H1 (cell line): ENCODE results near the gene CD300LB. TPM values are rescaled to one million over a fixed set of nuclear protein-coding genes. Genes with fewer than 3 reads are reported as not detected.

Source experiments
- GTF2F1 ChIP-seq: IDR thresholded peaks from 2 replicates; pipeline ENCODE4 v1.6.1; 2012; ENCODE audit warnings: low read depth, low read length, improper control_type of control experiment, borderline replicate concordance
- polyA plus RNA-seq, 7 experiments: library from polyadenylated mRNA; depleted of rRNA in 3 of 7; stranded (reverse) in 5 of 7; unstranded in 2 of 7; fragments of >200 nt in 5 of 7; fragments of 200-250 nt in 2 of 7; gene quantifications; 1 replicate in 5 of 7; 2 replicates in 1 of 7; 4 replicates in 1 of 7; pipeline versions ENCODE4 v1.2.1 to v1.2.3, GENCODE V29; 2011 to 2013; ENCODE audit warnings: missing spikeins in 2 of 7, mixed read lengths in 2 of 7
- total RNA-seq: library from RNA; stranded (reverse); fragmentation: NEBNext Ultra II Directional; extraction: Animal tissue kit (Norgen Biotek cat#: 25700); gene quantifications from 2 replicates; pipeline ENCODE4 v1.2.1, GENCODE V29; 2021
- TF ChIP-seq, protein P1 (sequence below): fragments of 300-600 bp; sonication (generic); IDR thresholded peaks from 2 replicates; pipeline ENCODE4 v1.7.1; 2012; ENCODE audit warnings: low read length, moderate library complexity, mild to moderate bottlenecking, inconsistent platforms; ENCODE audit not compliant: insufficient replicate concordance

Gene CD300LB
- total and polyA plus RNA-seq, 2 of the 8 experiments (the other 6 are each of a cell fraction or from before 2014, with no cell fraction given) = not detected

- TF ChIP-seq, protein P1, sequence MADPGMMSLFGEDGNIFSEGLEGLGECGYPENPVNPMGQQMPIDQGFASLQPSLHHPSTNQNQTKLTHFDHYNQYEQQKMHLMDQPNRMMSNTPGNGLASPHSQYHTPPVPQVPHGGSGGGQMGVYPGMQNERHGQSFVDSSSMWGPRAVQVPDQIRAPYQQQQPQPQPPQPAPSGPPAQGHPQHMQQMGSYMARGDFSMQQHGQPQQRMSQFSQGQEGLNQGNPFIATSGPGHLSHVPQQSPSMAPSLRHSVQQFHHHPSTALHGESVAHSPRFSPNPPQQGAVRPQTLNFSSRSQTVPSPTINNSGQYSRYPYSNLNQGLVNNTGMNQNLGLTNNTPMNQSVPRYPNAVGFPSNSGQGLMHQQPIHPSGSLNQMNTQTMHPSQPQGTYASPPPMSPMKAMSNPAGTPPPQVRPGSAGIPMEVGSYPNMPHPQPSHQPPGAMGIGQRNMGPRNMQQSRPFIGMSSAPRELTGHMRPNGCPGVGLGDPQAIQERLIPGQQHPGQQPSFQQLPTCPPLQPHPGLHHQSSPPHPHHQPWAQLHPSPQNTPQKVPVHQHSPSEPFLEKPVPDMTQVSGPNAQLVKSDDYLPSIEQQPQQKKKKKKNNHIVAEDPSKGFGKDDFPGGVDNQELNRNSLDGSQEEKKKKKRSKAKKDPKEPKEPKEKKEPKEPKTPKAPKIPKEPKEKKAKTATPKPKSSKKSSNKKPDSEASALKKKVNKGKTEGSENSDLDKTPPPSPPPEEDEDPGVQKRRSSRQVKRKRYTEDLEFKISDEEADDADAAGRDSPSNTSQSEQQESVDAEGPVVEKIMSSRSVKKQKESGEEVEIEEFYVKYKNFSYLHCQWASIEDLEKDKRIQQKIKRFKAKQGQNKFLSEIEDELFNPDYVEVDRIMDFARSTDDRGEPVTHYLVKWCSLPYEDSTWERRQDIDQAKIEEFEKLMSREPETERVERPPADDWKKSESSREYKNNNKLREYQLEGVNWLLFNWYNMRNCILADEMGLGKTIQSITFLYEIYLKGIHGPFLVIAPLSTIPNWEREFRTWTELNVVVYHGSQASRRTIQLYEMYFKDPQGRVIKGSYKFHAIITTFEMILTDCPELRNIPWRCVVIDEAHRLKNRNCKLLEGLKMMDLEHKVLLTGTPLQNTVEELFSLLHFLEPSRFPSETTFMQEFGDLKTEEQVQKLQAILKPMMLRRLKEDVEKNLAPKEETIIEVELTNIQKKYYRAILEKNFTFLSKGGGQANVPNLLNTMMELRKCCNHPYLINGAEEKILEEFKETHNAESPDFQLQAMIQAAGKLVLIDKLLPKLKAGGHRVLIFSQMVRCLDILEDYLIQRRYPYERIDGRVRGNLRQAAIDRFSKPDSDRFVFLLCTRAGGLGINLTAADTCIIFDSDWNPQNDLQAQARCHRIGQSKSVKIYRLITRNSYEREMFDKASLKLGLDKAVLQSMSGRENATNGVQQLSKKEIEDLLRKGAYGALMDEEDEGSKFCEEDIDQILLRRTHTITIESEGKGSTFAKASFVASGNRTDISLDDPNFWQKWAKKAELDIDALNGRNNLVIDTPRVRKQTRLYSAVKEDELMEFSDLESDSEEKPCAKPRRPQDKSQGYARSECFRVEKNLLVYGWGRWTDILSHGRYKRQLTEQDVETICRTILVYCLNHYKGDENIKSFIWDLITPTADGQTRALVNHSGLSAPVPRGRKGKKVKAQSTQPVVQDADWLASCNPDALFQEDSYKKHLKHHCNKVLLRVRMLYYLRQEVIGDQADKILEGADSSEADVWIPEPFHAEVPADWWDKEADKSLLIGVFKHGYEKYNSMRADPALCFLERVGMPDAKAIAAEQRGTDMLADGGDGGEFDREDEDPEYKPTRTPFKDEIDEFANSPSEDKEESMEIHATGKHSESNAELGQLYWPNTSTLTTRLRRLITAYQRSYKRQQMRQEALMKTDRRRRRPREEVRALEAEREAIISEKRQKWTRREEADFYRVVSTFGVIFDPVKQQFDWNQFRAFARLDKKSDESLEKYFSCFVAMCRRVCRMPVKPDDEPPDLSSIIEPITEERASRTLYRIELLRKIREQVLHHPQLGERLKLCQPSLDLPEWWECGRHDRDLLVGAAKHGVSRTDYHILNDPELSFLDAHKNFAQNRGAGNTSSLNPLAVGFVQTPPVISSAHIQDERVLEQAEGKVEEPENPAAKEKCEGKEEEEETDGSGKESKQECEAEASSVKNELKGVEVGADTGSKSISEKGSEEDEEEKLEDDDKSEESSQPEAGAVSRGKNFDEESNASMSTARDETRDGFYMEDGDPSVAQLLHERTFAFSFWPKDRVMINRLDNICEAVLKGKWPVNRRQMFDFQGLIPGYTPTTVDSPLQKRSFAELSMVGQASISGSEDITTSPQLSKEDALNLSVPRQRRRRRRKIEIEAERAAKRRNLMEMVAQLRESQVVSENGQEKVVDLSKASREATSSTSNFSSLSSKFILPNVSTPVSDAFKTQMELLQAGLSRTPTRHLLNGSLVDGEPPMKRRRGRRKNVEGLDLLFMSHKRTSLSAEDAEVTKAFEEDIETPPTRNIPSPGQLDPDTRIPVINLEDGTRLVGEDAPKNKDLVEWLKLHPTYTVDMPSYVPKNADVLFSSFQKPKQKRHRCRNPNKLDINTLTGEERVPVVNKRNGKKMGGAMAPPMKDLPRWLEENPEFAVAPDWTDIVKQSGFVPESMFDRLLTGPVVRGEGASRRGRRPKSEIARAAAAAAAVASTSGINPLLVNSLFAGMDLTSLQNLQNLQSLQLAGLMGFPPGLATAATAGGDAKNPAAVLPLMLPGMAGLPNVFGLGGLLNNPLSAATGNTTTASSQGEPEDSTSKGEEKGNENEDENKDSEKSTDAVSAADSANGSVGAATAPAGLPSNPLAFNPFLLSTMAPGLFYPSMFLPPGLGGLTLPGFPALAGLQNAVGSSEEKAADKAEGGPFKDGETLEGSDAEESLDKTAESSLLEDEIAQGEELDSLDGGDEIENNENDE = no peak
- no peak for TF ChIP-seq GTF2F1
- TF ChIP-seq, all 59 proteins: peak for 0
Observed at GRCh38 chr17:74485022-74485743, 46.1 kb downstream of the CD300LB start (continued).
